ENCODE measurements around the gene MICAL3.

MICAL3 gene

GRCh38 chr22:18059991-18060390 lies 35.6 kb upstream of the MICAL3 start:
- H3K79me2 ChIP-seq = no peaks in the 10 kb centered on the region
- TF ChIP-seq CTCF (IDR thresholded peaks at IDR 0.05) = no peak
- H3K4me2 ChIP-seq (ENCODE audit: low read length) = no peak overlapping the region
- H3K27ac ChIP-seq = no peak overlapping the region
- H2AFZ ChIP-seq = no peak overlapping the region
- no peaks in the 10 kb centered on the region for H3K9me3 ChIP-seq (ENCODE audit: control insufficient read depth, low read length)
- H3K9ac ChIP-seq = no peak overlapping the region
- H3K36me3 ChIP-seq (ENCODE audit: control insufficient read depth, insufficient read depth, low read length) = no peaks in the 10 kb centered on the region
- peaks cover 14% of the 10 kb centered on the region for H3K4me1 ChIP-seq
- no peak overlapping the region for H3K4me3 ChIP-seq (ENCODE audit: low read depth, low read length)
- H3K27me3 ChIP-seq (ENCODE audit: control insufficient read depth, insufficient read depth, low read length) = no peaks in the 10 kb centered on the region

- no peak overlapping the region for H3K9ac ChIP-seq
- no peaks in the 10 kb centered on the region for H3K27me3 ChIP-seq (ENCODE audit: control insufficient read depth, insufficient read depth, low read length)
- H3K4me2 ChIP-seq (ENCODE audit: low read length) = no peak overlapping the region
- no peaks in the 10 kb centered on the region for H3K79me2 ChIP-seq
- H3K4me1 ChIP-seq = peaks cover 14% of the 10 kb centered on the region
- H3K9me3 ChIP-seq (ENCODE audit: control insufficient read depth, low read length) = no peaks in the 10 kb centered on the region
- H3K4me3 ChIP-seq (ENCODE audit: low read depth, low read length) = no peak overlapping the region
- H3K36me3 ChIP-seq (ENCODE audit: control insufficient read depth, insufficient read depth, low read length) = no peaks in the 10 kb centered on the region
- no peak overlapping the region for H3K27ac ChIP-seq
- no peak overlapping the region for H2AFZ ChIP-seq
- no peak for TF ChIP-seq CTCF (IDR thresholded peaks at IDR 0.05)
These were observed 35.1 kb upstream of the MICAL3 start for GRCh38 chr22:18059473-18059872.

GRCh38 chr22:18059094-18059417 lies 34.7 kb upstream of the MICAL3 start:
- H3K9me3 ChIP-seq (ENCODE audit: control insufficient read depth, low read length) = no peaks in the 10 kb centered on the region
- no peaks in the 10 kb centered on the region for H3K36me3 ChIP-seq (ENCODE audit: control insufficient read depth, insufficient read depth, low read length)
- peaks cover 14% of the 10 kb centered on the region for H3K4me1 ChIP-seq
- no peak overlapping the region for H3K9ac ChIP-seq
- no peak overlapping the region for H3K4me2 ChIP-seq (ENCODE audit: low read length)
- no peak overlapping the region for H3K4me3 ChIP-seq (ENCODE audit: low read depth, low read length)
- H3K27me3 ChIP-seq (ENCODE audit: control insufficient read depth, insufficient read depth, low read length) = no peaks in the 10 kb centered on the region
- no peak overlapping the region for H2AFZ ChIP-seq
- H3K27ac ChIP-seq = no peak overlapping the region
- no peak for TF ChIP-seq CTCF (IDR thresholded peaks at IDR 0.05)
- no peaks in the 10 kb centered on the region for H3K79me2 ChIP-seq

GRCh38 chr22:18058371-18059093 lies 34.2 kb upstream of the MICAL3 start:
- H3K4me1 ChIP-seq = peaks cover 14% of the 10 kb centered on the region
- no peak overlapping the region for H3K4me3 ChIP-seq (ENCODE audit: low read depth, low read length)
- H3K36me3 ChIP-seq (ENCODE audit: control insufficient read depth, insufficient read depth, low read length) = no peaks in the 10 kb centered on the region
- H3K9ac ChIP-seq = no peak overlapping the region
- no peak for TF ChIP-seq CTCF (IDR thresholded peaks at IDR 0.05)
- H3K27ac ChIP-seq = no peak overlapping the region
- H2AFZ ChIP-seq = no peak overlapping the region
- H3K79me2 ChIP-seq = no peaks in the 10 kb centered on the region
- H3K27me3 ChIP-seq (ENCODE audit: control insufficient read depth, insufficient read depth, low read length) = no peaks in the 10 kb centered on the region
- H3K9me3 ChIP-seq (ENCODE audit: control insufficient read depth, low read length) = no peaks in the 10 kb centered on the region
- no peak overlapping the region for H3K4me2 ChIP-seq (ENCODE audit: low read length)

- no peaks in the 10 kb centered on the region for H3K79me2 ChIP-seq
- H3K36me3 ChIP-seq (ENCODE audit: control insufficient read depth, insufficient read depth, low read length) = no peaks in the 10 kb centered on the region
- H3K4me1 ChIP-seq = peaks cover 14% of the 10 kb centered on the region
- no peaks in the 10 kb centered on the region for H3K27me3 ChIP-seq (ENCODE audit: control insufficient read depth, insufficient read depth, low read length)
- H3K9ac ChIP-seq = no peak overlapping the region
- H3K27ac ChIP-seq = no peak overlapping the region
- no peak for TF ChIP-seq CTCF (IDR thresholded peaks at IDR 0.05)
- H3K4me3 ChIP-seq (ENCODE audit: low read depth, low read length) = no peak overlapping the region
- H3K9me3 ChIP-seq (ENCODE audit: control insufficient read depth, low read length) = no peaks in the 10 kb centered on the region
- H2AFZ ChIP-seq = no peak overlapping the region
- H3K4me2 ChIP-seq (ENCODE audit: low read length) = no peak overlapping the region
These were observed 33.3 kb upstream of the MICAL3 start for GRCh38 chr22:18057568-18058209.
